ENCODE results near the gene KIF3B. TPM values are rescaled to one million over a fixed set of nuclear protein-coding genes. Genes with fewer than 3 reads are reported as not detected.
"Not testable (repeated sequence)": the region's sequence is repeated elsewhere in the genome, so short reads cannot be mapped to it uniquely, and the experiment has no call there.

KIF3B gene
- total and polyA plus RNA-seq, 10 of the 15 experiments (the other 5 are each of a cell fraction or from before 2014, with no cell fraction given): 7.4 to 37.3 (median 25.9) TPM

GRCh38 chr20:32323761-32324160 lies 46.3 kb downstream of the KIF3B start:
- CTCF ChIA-PET: interaction anchor here (1.0 to 1.3 kb wide), 2 partner anchors 8 to 48 kb away, joined by 3 to 4 read pairs; no protein-coding TSS in a partner anchor

GRCh38 chr20:32325706-32326503 lies 48.5 kb downstream of the KIF3B start:
- SMC1A ChIA-PET (ENCODE audit: uncharacterized antibody, unreplicated experiment): no interaction called here
- Histone ChIP-seq H3K79me2 (ENCODE audit: control insufficient read depth, insufficient read depth, low read length) (no peaks in the 10 kb centered on the region), H3K36me3 (ENCODE audit: control insufficient read depth in 2 of 2, insufficient read depth in 2 of 2, low read length in 1 of 2) (peaks cover 3 to 22% of the 10 kb centered on the region in 2 experiments), H3K4me3 (no peak overlapping the region), H2AFZ (ENCODE audit: control insufficient read depth, low read depth, low read length) (no peak overlapping the region), H3K9ac (ENCODE audit: control insufficient read depth, insufficient read depth, low read length) (no peak overlapping the region), H3K27me3 (replicated peaks in 1 of 2; ENCODE audit: control insufficient read depth in 2 of 2, insufficient read depth in 2 of 2, low read length in 1 of 2) (no peaks in the 10 kb centered on the region), H3K9me3 (replicated peaks; ENCODE audit: control insufficient read depth, insufficient read depth, low read length) (no peaks in the 10 kb centered on the region), H3K4me1 (ENCODE audit: control insufficient read depth, insufficient read depth, low read length) (peaks cover 5% of the 10 kb centered on the region), H3K4me2 (ENCODE audit: control insufficient read depth, insufficient read depth) (no peak overlapping the region), H3K27ac (ENCODE audit: control insufficient read depth, insufficient read depth) (no peak overlapping the region), H4K20me1 (ENCODE audit: control insufficient read depth, insufficient read depth) (no peaks in the 10 kb centered on the region)
- FAIRE-seq (no peak), ATAC-seq (no peak), DNase-seq (ENCODE audit: low read depth, low spot score) (no peak)
- RAD21 ChIA-PET (ENCODE audit: unreplicated experiment): interaction anchor here (0.7 kb wide), 1 partner anchor 126 kb away, joined by 4 read pairs; no protein-coding TSS in a partner anchor
- intact Hi-C loops (cut with micrococcal nuclease; ENCODE audit: unreplicated experiment) (no loop called here), in situ Hi-C loops (cut with MboI) (no loop called here)
- BruUV-seq (replicated peaks): no TSS peak
- WGBS (ENCODE audit: insufficient coverage, insufficient replicate concordance, low lambda C conversion rate, missing lambda C conversion rate): 98% methylated on average over 6 of the region's 6 CpGs
- POLR2A ChIA-PET: interaction anchor here (0.7 kb wide), 2 partner anchors 966 to 1558 kb away, joined by 4 to 10 read pairs; no protein-coding TSS in a partner anchor
- TF ChIP-seq E2F8 (IDR thresholded peaks at IDR 0.05; ENCODE audit: low read depth, partially characterized antibody): no peak
- CTCF ChIA-PET: no interaction called here

More at GRCh38 chr20:32323761-32324160, 46.3 kb downstream of the KIF3B start:
- BruUV-seq (replicated peaks); intact Hi-C loops (cut with micrococcal nuclease; ENCODE audit: unreplicated experiment); in situ Hi-C loops (cut with MboI); DNase-seq (ENCODE audit: low read depth, low spot score); H3K4me3 ChIP-seq; H4K20me1 ChIP-seq (ENCODE audit: control insufficient read depth, insufficient read depth); FAIRE-seq; ATAC-seq; H3K4me2 ChIP-seq (ENCODE audit: control insufficient read depth, insufficient read depth); H3K9ac ChIP-seq (ENCODE audit: control insufficient read depth, insufficient read depth, low read length); H3K9me3 ChIP-seq (replicated peaks; ENCODE audit: control insufficient read depth, insufficient read depth, low read length); H3K79me2 ChIP-seq (ENCODE audit: control insufficient read depth, insufficient read depth, low read length); H3K27ac ChIP-seq (ENCODE audit: control insufficient read depth, insufficient read depth); H3K27me3 ChIP-seq (replicated peaks in 1 of 2; ENCODE audit: control insufficient read depth in 2 of 2, insufficient read depth in 2 of 2, low read length in 1 of 2); H3K4me1 ChIP-seq (ENCODE audit: control insufficient read depth, insufficient read depth, low read length); H2AFZ ChIP-seq (ENCODE audit: control insufficient read depth, low read depth, low read length): not testable (repeated sequence)
- WGBS (ENCODE audit: insufficient coverage, insufficient replicate concordance, low lambda C conversion rate, missing lambda C conversion rate): 91% methylated on average over 5 of the region's 5 CpGs
- RAD21 ChIA-PET (ENCODE audit: unreplicated experiment): interaction anchor here (0.6 kb wide), 1 partner anchor 821 kb away, joined by 3 read pairs; no protein-coding TSS in a partner anchor
- POLR2A ChIA-PET: interaction anchor here (0.7 kb wide), 1 partner anchor 354 kb away, joined by 3 read pairs; no protein-coding TSS in a partner anchor
- peaks cover 1 to 16% of the 10 kb centered on the region in 2 experiments for H3K36me3 ChIP-seq (ENCODE audit: control insufficient read depth in 2 of 2, insufficient read depth in 2 of 2, low read length in 1 of 2)
- SMC1A ChIA-PET (ENCODE audit: uncharacterized antibody, unreplicated experiment): interaction anchor here (0.9 to 1.3 kb wide), 3 partner anchors 10 to 41 kb away, joined by 3 to 5 read pairs (median 3); no protein-coding TSS in a partner anchor
